D721Med (cell line): ENCODE data around the gene RAF1.
"Not testable (repeated sequence)": the region's sequence is repeated elsewhere in the genome, so short reads cannot be mapped to it uniquely, and the experiment has no call there.

Source experiments
- DNase-seq: peaks from one replicate; pipeline ENCODE4 v3.0.0; 2011; ENCODE audit warnings: low spot score; ENCODE audit not compliant: insufficient read length
- FAIRE-seq: peaks from 2 replicates; lab custom pipeline; 2011; peaks lifted over from hg19 to GRCh38; lab: Jason Lieb, UNC
- TF ChIP-seq, protein P1 (sequence below): IDR thresholded peaks from 2 replicates; pipeline ENCODE4 v1.5.1; 2012; ENCODE audit warnings: mild to moderate bottlenecking, control low read depth; ENCODE audit not compliant: insufficient read depth; ENCODE audit errors: missing control alignments

Gene RAF1

DNA sequence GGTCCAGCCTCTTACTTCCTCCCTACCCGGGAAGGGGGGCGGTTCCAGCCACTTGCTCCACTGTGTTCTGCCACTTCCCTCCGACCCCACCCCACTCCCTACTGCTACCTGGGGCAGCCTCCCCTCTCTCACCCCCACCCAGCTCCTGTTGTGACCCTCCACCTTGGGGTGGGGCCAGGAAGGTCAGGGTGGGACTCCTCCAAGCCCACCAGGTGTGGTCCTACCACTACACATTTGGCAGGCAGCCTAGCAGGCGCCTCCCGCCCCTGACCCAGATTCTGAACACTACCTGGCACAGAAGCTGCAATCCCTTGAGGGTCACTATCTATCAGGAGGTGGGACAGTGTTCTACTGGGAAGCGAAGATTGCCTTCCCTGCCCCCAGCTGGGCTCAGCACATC is 13.7 kb upstream of the RAF1 start:
- no peak for FAIRE-seq
- TF ChIP-seq, protein P1, sequence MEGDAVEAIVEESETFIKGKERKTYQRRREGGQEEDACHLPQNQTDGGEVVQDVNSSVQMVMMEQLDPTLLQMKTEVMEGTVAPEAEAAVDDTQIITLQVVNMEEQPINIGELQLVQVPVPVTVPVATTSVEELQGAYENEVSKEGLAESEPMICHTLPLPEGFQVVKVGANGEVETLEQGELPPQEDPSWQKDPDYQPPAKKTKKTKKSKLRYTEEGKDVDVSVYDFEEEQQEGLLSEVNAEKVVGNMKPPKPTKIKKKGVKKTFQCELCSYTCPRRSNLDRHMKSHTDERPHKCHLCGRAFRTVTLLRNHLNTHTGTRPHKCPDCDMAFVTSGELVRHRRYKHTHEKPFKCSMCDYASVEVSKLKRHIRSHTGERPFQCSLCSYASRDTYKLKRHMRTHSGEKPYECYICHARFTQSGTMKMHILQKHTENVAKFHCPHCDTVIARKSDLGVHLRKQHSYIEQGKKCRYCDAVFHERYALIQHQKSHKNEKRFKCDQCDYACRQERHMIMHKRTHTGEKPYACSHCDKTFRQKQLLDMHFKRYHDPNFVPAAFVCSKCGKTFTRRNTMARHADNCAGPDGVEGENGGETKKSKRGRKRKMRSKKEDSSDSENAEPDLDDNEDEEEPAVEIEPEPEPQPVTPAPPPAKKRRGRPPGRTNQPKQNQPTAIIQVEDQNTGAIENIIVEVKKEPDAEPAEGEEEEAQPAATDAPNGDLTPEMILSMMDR: no peak
- no peak for DNase-seq

GRCh38 chr3:12675115-12675810 is 11.3 kb upstream of the RAF1 start:
- FAIRE-seq: no peak
- TF ChIP-seq, protein P1: no peak

GRCh38 chr3:12673956-12674736 is 10.2 kb upstream of the RAF1 start:
- DNase-seq, FAIRE-seq: not testable (repeated sequence)

More at GRCh38 chr3:12675115-12675810, 11.3 kb upstream of the RAF1 start:
- DNase-seq: no peak

DNA sequence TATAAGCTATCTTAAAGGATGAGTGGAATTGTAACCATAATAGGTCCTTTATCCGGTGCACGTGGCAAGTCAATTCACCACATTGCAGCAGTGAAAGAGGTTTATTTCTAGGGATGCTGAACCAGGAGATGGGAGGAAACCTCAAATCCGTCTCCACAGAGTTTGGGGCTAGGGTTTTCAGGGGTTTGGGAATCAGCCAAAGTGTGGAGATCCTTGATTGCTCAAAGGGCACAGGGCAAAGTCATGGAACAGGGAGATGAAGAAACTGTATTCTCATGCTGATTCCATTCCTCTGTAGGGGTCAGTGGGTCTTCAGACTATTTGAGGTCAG is 7.2 kb upstream of the RAF1 start:
- no peak for DNase-seq
- TF ChIP-seq, protein P1: no peak
- FAIRE-seq: no peak

- no peak for DNase-seq
- TF ChIP-seq, protein P1: no peak
- FAIRE-seq: no peak
Observed at GRCh38 chr3:12670365-12671119, 6.6 kb upstream of the RAF1 start.

DNA sequence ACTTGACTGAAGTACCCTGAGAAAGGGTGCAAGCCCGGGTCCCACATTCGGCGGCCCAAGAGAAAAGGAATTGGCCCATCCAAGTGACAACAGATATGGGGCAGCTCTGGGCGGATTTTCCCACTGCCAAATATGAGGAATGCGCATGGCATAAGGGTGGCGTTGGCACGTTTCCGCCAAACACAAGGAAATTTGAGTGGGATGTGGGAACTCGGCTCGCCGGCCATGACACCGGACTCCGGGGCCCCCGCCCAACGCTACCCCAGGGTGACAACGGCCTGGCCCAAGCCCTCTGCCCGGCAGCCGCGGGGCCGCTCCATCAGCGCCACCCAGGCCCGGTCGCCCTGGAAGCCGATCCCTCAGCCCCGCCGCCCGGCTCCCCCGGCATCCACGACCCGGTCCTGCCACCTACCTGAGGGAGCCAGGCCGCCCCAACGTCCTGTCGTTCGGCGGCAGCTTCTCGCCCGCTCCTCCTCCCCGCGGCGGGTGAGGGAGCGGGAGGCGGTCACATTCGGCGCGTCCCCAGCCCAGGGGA is 449 bp downstream of the RAF1 start:
- no peak for FAIRE-seq
- TF ChIP-seq, protein P1: no peak
- no peak for DNase-seq
